GM18498 (cell line): Measurements from ENCODE around the gene RRBP1.
"Not testable (repeated sequence)": the region's sequence is repeated elsewhere in the genome, so short reads cannot be mapped to it uniquely, and the experiment has no call there.

Experiments used
- ATAC-seq: cut with Tn5 transposase; IDR thresholded peaks from one replicate; pipeline ENCODE4 v1.9.1; 2021; ENCODE audit warnings: mild to moderate bottlenecking, moderate library complexity; ENCODE audit not compliant: unreplicated experiment

RRBP1 gene

DNA sequence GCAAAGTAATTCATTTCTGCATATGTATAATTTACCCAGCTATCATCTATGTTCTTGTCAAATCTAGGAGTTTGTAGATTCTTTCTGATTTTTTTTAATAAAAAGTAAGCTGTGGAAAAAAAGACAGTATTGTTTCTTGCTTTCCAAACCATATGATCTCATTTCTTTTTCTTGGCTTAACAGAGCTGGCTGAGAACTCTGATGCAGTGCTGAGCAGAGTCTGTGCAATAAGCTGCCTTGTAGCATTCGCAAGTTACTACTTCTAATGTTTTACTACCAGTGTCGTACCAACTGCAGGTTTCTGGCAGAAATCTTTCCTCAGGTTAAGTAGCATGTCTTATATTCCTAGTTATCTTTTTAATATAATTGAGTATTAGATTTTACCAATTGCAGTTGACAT lies 15.6 kb downstream of the RRBP1 start:
- no peak for ATAC-seq

DNA sequence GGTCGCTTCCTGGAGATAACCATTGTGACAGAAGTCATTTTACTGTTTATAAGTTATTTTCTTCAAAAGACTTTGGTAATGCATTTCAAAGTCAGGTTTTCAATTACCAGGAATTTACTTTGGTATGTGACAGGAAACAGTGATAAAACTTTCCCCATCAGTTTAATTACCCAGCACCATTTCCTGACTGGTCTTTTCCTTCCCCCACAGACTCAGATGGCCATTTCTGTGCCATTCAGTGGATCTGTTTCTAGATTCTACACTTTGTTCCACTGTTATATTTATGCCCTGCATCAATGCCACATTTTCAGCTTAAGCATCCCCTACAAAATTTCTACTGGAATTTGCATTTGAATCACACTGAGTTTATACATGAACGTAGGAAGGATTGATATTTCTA lies 16.3 kb downstream of the RRBP1 start:
- ATAC-seq = no peak

DNA sequence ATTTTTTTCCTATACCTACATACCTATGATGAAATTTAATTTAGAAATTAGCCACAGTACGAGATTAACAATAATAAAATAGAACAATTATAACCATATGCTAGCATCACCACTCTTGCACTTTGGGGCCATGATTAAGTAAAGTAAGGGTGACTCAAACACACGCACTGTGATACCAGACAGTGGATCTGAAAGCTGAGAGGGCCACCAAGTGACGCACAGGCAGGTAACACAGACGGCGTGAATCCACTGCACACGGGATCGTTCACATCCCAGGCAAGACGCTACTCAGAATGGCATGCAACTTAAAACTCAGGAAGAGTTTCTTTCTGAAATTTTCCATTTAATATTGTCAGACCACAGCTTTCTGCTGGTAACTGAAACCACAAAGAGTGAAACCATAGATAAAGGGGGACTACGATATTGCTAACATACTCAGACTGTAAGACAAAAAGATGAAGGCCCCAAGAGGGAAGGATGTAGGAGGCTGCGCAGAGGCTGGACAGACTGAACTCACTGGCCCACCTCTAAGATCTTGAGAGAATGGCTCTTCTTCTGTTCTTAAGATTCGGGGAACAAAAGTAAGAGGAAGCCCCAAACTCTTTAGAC lies 17.9 kb downstream of the RRBP1 start:
- no peak for ATAC-seq

DNA sequence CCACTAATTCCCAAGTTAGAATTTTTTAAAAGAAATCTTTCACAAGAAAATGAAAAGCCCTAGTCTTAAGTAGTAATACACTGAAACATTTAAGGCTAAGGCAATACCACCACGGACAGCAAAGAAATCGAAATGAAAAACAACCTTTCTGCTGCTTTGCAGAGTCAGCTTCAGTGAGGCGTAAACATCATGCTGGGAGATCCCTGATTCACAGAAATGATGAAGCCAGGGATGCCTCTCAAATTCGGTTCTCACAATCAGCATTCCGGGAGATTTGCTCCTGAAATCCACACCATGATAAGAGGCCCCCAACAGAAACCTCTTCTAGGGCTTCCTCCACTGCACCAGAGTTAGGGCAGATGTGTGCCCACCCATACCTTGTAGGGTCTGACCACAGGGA lies 18.6 kb downstream of the RRBP1 start:
- no peak for ATAC-seq

DNA sequence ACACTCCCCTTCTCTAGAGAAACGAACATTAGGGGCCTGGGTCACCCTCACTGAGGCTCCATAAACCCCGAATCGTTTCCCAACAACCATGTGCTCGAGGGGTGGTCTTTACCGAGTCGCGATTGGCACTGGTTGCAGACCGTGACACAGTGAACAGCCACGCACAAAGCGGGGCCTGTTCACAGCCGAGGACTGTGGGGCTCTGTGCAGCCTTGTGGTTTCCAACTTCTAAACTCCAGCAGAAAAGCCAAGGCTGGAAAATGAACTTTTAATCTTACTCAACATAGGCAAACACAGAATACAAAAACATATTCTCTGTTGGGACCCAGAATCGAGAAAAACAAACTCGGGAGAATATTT lies 19.0 kb downstream of the RRBP1 start:
- no peak for ATAC-seq

DNA sequence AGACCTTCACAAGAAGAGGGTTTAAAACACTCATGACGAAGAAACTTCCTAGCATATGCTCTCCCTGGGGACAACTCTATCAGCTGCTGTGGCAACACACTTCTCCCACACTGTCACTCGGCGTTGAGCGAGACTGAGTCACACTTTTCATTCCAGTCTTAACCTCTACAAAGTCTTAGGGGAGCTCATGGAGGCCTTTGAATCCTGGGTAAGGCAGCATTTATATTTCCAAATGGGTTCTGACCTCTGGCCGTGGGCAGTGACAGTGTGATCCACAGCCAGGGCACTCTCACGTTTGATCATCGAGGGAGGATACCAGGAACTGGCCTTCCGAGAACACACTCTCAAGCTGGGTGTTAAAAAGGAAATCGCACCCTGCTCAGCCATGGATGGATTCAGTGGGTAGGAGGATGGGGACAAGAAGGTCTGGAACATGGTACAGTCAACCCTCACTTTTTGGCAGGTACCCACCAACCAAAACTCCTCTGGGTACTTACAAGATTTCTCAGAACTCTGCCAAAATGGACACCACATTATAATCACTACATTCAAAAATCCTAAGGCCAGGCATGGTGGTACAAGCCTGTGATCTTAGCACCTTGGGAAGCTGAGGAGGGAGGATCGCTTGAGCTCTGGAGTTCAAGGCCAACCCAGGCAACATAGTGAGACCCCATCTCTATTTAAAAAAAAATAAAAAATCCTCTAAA lies 19.6 kb downstream of the RRBP1 start:
- ATAC-seq = no peak

DNA sequence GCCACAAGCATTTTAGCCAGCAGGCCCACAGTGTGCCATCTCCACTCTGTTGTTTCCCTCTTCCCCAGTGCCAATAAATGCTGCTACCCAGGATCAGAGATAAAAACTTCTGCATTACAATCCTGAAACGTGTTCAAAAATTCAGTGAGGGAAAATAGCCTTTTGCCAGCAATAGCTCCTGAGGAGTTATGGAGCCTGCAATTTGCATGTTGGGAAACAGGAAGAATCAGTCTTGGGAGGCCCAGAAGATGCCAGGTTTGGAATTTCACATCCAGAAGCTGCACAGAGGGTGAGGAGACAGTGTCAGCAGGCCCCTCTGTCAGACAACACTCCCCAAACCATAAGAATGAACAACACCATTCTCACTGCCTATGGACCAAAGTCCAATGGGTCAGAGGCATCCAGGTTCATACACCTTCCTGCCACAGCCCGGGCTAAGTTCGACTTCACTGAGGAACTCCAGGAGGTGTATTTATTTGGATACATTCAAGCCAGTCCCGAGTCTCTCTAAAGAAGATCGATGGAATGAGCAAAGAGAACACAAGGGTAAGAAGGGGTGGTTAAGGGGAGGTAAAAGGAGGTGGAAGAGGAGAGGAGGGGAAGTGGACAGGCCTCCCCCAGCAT lies 20.8 kb downstream of the RRBP1 start:
- no peak for ATAC-seq

DNA sequence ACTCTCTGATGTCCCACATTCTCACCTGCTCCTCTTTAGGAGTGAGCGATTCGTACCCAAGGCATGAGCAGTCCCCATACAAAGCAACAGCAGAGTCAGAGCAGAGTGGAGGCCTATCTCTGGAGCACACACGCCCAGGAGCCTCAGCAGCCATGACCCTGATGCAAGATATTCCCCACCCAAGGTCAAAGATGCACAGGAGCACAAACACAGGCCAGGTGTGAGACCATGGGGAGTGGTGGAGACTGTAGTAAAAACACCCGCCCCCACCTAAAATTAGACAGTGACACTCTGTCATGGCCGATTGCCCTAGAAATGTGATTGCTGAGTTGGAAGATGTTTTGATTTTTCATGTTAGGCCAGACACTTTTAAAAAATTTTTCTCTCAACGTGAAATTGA lies 21.4 kb downstream of the RRBP1 start:
- no peak for ATAC-seq

DNA sequence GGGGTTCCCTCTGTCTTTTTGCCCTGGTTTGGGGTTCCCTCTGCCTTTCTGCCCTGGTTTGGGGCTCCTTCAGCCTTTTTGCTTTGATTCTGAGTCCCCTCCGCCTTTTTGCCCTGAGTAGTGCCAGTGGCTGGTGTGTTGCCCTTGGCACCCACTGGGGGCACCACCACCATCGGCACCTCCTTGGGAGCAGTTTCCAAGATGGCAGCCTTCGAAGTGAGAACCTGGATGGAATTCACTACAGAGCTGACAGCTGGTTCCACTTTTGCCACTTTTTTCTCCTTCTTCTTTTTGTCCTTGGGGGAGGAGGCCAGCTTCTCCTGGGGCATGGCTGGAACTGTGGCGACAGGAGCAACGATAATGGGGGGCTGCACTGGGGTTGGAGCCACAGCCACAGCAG lies 22.2 kb downstream of the RRBP1 start:
- no peak for ATAC-seq

DNA sequence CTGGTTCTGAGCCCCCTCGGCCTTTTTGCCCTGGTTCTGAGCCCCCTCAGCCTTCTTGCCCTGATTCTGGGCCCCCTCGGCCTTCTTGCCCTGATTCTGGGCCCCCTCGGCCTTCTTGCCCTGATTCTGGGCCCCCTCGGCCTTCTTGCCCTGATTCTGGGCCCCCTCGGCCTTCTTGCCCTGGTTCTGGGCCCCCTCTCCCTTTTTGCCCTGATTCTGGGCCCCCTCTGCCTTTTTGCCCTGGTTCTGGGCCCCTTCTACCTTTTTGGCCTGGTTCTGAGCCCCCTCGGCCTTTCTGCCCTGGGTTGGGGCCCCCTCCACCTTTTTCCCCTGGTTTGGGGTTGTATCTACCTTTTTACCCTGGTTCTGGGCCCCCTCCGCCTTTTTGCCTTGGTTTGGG lies 22.7 kb downstream of the RRBP1 start:
- not testable (repeated sequence) for ATAC-seq

DNA sequence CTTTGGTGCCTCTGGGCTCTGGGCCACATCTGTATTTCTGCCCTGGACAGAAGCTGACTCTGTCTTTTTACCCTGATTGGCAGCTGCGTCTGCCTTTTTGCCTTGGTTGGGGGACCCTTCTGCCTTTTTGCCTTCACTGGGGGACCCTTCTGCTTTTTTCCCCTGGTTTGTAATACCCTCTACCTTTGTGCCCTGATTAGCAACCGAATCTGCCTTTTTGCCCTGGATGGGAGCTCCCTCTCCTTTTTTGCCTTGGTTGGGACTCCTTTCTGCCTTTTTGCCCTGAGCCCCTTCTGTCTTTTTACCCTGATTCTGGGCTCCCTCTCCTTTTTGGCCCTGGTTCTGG lies 23.4 kb downstream of the RRBP1 start:
- no peak for ATAC-seq

DNA sequence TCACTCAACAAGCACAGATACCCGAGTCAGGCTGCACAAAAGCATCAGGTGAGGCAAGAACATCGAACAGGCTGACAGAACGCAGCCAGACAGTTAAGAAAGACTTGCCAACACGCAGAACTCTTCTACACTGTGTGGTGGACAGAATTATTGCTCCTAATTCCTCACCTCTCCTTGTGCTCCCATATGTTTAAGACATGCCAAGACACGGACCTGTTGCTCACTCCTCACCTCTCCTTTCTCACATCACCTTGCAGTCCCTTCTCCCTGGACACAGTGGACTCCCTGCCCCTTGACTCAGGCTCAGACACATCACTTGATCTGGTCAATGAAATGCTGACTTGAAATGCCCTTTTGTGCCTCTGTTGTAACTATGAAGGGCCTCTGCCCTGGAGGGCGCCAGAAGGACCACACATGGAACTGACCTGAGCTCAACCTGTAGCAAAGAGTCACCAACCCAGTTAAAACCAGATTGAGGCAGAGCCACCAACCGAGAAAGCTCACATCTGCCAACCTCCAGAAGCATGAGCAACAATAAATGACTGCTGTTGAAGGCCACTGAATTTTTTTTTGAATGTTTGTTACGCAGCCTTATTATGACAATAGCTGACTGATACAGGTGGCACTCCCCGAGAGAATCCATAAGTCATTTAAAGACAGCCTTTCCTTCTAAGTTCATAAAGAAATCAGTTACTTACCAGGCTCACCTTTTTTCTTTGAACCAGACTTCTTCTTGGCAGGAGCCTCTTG lies 24.0 kb downstream of the RRBP1 start:
- no peak for ATAC-seq

DNA sequence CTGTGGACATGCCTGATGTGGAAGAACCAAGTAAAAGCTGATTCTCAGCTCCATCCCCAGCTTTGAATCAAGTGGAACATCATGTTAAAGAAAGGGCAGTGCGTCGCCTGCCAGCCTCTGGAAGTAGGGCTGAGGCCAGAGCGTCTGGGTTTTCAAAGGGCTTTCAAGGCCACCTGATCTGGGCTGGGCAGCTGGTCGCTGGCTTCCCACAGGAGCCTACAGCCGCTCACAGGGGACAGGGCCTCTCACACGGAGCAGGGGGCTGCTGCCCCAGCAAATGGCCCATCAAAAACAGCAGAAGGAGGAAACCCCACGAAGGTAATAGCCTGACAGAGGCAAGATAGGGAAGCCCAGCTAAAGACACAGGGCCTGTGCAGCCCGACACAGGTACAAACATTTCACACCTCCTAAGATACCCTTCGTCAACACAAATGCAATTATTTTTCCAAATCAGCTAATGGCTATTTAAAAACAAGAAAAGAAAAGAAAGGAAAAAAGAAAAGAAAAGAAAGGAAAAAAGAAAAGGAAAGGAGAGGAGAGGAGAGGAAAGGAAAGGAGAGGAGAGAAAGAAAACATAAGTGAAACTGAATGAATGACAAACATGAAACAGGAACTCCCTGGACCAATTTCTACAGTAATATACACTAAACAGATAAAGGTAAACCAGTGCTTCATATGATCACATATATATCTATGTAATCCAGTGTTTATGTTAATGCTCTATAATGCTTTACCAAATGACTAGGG lies 24.8 kb downstream of the RRBP1 start:
- no peak for ATAC-seq

DNA sequence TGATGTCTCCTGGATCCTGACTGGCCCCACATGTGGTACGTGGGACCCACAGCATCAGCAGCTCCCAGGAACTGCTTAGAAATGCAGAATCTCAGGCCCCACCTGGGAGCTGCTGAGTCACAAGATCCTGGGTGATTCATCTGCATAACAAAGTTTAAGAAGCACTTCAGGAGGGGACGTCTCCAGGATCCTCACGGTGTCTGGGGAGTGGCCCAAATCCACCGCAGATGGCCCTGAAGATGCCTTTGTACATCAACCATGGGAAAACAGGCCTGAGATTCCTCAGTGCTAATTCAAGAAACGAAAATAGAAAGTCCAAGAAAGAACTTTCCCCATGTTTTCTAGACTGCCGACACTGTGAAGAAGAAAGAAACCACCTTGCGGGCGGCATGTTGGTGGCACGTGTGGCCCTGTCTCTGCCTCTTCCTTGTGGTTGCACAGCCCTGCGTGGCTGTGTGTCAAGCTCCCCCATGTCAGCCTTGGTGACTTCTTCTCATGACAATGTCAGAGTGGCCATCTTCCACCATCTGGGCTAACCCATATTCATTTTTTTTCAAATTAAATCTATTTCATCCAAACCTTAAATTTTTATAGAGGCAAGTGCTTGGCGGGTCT lies 26.1 kb downstream of the RRBP1 start:
- no peak for ATAC-seq

DNA sequence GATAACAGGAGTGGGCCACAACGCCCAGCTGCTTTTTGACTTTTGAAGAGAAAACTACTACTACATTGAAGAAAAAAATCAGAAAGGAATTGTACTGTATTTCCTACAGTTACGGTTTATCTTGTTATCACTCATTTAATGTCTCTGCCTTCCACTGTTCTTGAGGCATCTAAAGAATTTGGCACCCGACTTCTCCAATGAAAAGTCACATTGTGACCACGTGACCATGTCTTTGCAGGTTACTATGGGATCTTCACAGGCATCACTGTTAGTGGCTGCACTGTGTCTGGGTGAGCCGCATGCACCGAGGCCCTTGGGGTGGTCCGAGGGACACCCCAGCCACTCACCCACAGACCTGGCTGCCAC lies 26.8 kb downstream of the RRBP1 start:
- no peak for ATAC-seq

DNA sequence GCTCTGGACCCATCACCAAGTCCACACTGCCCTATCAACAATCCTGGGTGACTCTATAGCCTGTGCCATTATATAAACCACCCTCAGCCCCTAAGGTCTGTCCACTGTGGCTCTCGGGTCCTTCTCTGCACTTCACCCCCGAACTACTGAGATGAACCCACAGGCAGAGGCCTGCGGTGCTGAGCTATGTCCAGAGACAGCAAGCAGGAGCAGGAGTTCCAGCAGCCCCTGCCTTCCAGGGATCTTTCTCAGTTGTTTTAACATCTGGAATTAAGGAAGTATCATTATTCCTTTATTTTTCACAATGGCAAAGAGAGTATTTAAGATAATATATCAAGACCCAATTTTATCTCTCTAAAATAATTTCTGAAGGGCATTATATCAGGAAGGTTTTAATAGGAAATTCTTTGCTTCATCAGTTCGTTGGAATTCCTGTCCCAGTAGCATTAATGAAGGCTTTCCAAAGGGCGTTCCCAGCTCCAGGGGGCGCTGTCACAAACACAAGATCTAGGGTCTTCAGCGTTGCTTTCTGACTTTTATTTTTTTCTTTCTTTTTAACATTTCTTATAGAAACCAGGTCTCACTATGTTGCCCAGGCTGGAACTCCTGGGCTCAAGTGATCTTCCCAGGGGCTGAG lies 27.3 kb downstream of the RRBP1 start:
- no peak for ATAC-seq

DNA sequence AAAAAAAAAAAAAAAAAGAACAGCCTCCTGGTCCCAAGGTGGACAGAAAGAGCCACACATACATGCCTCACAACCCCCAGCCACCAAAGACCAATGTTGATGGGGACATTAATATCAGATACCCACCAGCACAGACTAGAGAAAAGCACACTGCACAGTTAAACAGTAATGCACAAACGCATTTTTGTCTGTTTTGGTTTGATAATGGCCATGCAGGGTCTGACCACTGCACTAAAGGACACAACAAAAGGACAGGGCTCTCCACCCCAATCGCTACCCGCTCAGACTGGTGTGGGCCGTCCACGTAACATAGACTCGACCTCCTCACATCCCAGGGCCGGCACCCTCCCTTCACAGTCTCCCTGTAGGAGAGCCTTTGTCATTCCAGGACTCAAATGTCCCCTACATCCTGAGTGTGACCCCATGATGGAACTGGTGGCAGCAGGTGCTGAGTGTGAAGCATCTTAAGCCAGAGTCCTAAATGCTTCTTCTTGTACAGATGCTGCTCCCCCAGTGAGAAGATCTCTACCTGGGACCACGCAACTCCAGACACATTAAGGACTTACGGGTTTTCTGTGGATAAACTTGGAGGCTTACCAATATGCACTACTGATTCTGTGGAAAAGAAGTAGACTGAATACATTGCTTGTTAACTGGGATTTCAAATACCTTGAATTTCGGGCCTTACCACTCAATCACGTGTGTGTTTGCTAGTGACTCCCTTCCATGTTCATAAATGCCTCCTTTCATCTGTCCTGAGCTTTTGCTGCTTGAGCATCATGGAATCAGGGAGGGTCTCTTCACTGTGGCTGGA lies 28.0 kb downstream of the RRBP1 start:
- no peak for ATAC-seq

DNA sequence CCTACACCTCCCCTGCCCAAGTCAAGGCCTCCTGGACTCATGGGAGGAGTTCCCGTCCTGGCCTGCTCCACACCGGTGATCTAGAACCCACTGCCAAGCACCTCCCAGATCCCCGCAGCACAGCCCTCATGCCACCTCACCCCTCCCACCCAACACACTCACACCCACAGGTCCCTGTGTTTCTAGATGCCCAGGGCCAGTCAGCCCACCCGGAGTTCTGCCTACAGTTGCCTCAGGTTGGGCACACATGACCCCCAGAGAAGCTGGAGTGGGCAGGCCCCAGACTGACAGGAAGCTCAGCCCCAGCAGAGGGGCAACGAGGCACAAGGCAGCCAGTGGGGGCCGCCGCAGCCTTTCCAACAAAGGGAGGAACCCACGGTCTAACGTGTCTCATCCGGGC lies 29.6 kb downstream of the RRBP1 start:
- ATAC-seq = no peak

DNA sequence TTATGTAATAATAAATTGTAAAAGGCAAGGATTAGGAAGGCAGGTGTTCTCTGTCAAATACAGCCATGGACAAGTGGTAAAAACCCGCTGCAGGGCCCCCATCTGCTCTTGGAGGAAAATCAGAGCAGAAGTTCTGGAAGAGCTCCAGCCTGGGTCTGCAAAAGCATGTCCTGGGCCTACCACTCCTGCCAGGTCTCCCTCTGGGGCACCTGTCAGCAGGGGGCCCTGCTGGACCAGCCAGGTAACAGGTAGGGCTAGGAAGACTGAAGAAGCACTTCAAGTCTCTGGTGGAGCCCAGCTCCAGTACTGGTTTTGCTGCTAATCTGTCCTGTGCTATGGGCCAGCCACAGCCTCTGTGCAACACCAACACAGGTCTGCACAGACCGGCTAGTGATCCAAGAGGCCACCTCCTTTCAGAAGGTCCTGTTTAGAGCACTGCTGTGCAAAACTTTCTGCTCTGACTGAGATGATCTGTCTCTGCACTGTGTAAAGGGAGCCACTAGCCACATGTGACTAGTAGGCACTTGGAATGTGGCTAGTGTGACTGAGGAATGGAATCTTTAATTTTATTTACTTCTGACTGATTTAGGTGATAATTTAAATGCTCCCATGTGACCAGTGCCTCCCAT lies 30.2 kb downstream of the RRBP1 start:
- no peak for ATAC-seq
